ENCODE measurements around the gene NOL4L. TPM values are rescaled to one million over a fixed set of nuclear protein-coding genes. Genes with fewer than 3 reads are reported as not detected.
A peak's percentile ranks its signal among the peaks of the same experiment; 100 is the strongest.

NOL4L gene
- total and polyA plus RNA-seq, 12 donors = 1.5 to 10.1 (median 5.1) TPM

- no peaks in the 10 kb centered on the region for H3K9me3 ChIP-seq
- ATAC-seq = no peak
- H3K27ac ChIP-seq = no peak overlapping the region
- H3K4me1 ChIP-seq = peaks cover 0 to 9% (median 0%) of the 10 kb centered on the region in 9 donors
- no peaks in the 10 kb centered on the region for H3K36me3 ChIP-seq
- intact Hi-C loops (cut with DNase I) = no loop called here
- DNase-seq = no peak
- H3K27me3 ChIP-seq = peaks cover 0 to 30% (median 5%) of the 10 kb centered on the region in 7 donors
- H3K4me3 ChIP-seq = no peak overlapping the region
- WGBS, 2 donors = 88 to 91% methylated on average over 14 of the region's 14 CpGs
- TF ChIP-seq CTCF (IDR thresholded peaks at IDR 0.05) = no peak
Observed at GRCh38 chr20:32609111-32609773, 24.1 kb upstream of the NOL4L start.

GRCh38 chr20:32608664-32609015, 23.5 kb upstream of the NOL4L start:
- Histone ChIP-seq H3K4me1 (peaks cover 0 to 12% (median 0%) of the 10 kb centered on the region in 9 donors), H3K27ac (no peak overlapping the region), H3K9me3 (no peaks in the 10 kb centered on the region), H3K4me3 (no peak overlapping the region), H3K36me3 (no peaks in the 10 kb centered on the region), H3K27me3 (peaks cover 0 to 35% (median 7%) of the 10 kb centered on the region in 7 donors)
- intact Hi-C loops (cut with DNase I) = no loop called here
- DNase-seq (no peak), ATAC-seq (no peak)
- no peak for TF ChIP-seq CTCF (IDR thresholded peaks at IDR 0.05)
- WGBS, 2 donors = 87 to 93% methylated on average over 5 of the region's 5 CpGs

DNA sequence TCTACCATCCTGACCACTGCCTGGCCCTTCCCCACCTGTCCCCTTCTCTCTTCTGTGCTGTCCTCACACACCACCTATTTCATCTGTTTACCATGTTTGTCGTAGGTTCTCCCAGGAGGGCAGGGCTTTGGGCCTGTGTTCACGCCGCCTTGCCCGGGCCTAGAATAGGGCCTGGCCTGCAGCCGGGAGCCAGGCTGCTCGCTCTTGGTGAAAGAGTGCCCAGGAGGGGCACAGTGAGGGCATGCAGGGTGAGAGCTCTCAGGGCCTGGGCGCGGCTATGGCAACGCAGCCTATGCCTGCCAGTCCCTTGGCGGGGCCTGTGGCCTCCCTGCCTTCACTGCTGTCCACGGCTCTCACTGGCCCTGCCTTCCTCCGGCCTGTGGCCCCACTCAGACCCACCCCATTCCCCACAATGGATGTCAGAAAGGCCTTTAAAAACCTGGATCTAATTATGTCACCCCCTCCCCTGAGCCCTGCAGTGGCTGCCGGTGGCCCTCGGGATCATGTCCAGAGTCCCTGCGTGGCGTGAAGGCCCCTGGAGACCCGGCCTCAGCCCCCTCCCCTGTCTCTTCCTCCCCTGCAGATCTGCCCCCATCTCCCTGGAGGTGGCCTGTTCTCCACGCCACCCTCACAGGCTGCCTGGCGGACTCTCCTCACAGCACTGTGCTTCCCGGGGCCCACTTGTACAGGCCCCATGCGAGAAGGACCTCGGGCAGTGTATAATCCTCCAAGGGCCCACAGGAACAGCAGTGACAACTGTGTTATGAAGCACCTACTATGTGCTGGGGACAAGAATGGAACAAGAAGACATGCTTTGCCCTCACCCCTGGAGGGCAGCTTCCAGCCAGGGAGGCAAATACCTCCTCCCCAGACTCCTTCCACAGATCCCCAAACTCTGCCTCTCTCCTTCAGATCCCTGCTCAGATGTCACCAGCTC, 22.9 kb upstream of the NOL4L start:
- 92% methylated on average over 22 of the region's 22 CpGs for WGBS, 2 donors
- Histone ChIP-seq H3K4me1 (peaks cover 0 to 17% (median 0%) of the 10 kb centered on the region in 9 donors), H3K9me3 (no peaks in the 10 kb centered on the region), H3K27ac (peak overlapping the region in 2 of 10 donors; percentile 9 to 11), H3K4me3 (no peak overlapping the region), H3K27me3 (peaks cover 0 to 40% (median 7%) of the 10 kb centered on the region in 7 donors), H3K36me3 (no peaks in the 10 kb centered on the region)
- peak in 1 of 2 donors; percentile 40 for DNase-seq
- peak in 7 of 8 donors; percentile 41 to 80 (median 59) for ATAC-seq
- TF ChIP-seq CTCF (IDR thresholded peaks at IDR 0.05) = no peak
- intact Hi-C loops (cut with DNase I) = no loop called here

GRCh38 chr20:32607324-32607723, 22.2 kb upstream of the NOL4L start:
- Histone ChIP-seq H3K36me3 (no peaks in the 10 kb centered on the region), H3K4me3 (no peak overlapping the region), H3K9me3 (no peaks in the 10 kb centered on the region), H3K4me1 (peaks cover 0 to 23% (median 0%) of the 10 kb centered on the region in 9 donors), H3K27ac (peak overlapping the region in 2 of 10 donors; percentile 9 to 11), H3K27me3 (peaks cover 0 to 40% (median 7%) of the 10 kb centered on the region in 7 donors)
- intact Hi-C loops (cut with DNase I) = no loop called here
- WGBS, 2 donors = 93% methylated on average over 8 of the region's 8 CpGs
- TF ChIP-seq CTCF (IDR thresholded peaks at IDR 0.05) = no peak
- DNase-seq = no peak
- ATAC-seq = no peak
